ENCODE measurements around the gene PLEKHH3. TPM values are rescaled to one million over a fixed set of nuclear protein-coding genes. Genes with fewer than 3 reads are reported as not detected.

PLEKHH3 gene
- total RNA-seq, 2 donors from 2014 or later: 13.7 to 24.3 TPM

- H3K27me3 ChIP-seq (ENCODE audit: control insufficient read depth, insufficient read depth, low read length, poor library complexity, severe bottlenecking): no peaks in the 10 kb centered on the region
- Mint-ChIP-seq H3K27me3 (ENCODE audit: insufficient read depth) (peaks cover 3% of the 10 kb centered on the region), H3K4me1 (peaks cover 14% of the 10 kb centered on the region), H3K36me3 (ENCODE audit: low read depth) (no peaks in the 10 kb centered on the region), H3K9me3 (peaks cover 4% of the 10 kb centered on the region), H3K4me3 (peak overlapping the region; percentile 56), H3K27ac (peak overlapping the region; percentile 48)
- 39 to 55% methylated on average over 30 to 41 of the region's 42 CpGs for WGBS, 2 experiments (ENCODE audit: insufficient coverage in 1 of 2, insufficient read length in 1 of 2)
- peaks cover 2% of the 10 kb centered on the region for H3K4me1 ChIP-seq (ENCODE audit: control insufficient read depth, insufficient read depth, low read length)
- TF ChIP-seq CTCF (conservative IDR thresholded peaks at IDR 0.05): no peak
- H3K9me3 ChIP-seq (ENCODE audit: control insufficient read depth, low read length): no peaks in the 10 kb centered on the region
- no peak overlapping the region for H3K27ac ChIP-seq (ENCODE audit: low read depth, low read length)
- peak overlapping the region; percentile 65 for H3K4me3 ChIP-seq (ENCODE audit: low read length)
- peak overlapping the region; percentile 4 for H3K9ac ChIP-seq (ENCODE audit: extremely low read depth, low read length, poor library complexity, severe bottlenecking)
- H3K36me3 ChIP-seq (ENCODE audit: control insufficient read depth, insufficient read depth, low read length): no peaks in the 10 kb centered on the region
- DNase-seq: peak; percentile 90
Measured at GRCh38 chr17:42653179-42654124, 23.3 kb downstream of the PLEKHH3 start.

- WGBS, 2 experiments (ENCODE audit: insufficient coverage in 1 of 2, insufficient read length in 1 of 2): 95 to 100% methylated on average over 2 to 3 of the region's 4 CpGs
- H3K27me3 ChIP-seq (ENCODE audit: control insufficient read depth, insufficient read depth, low read length, poor library complexity, severe bottlenecking): no peaks in the 10 kb centered on the region
- H3K4me3 ChIP-seq (ENCODE audit: low read length): no peak overlapping the region
- H3K27me3 Mint-ChIP-seq (ENCODE audit: insufficient read depth): peaks cover 4% of the 10 kb centered on the region
- no peaks in the 10 kb centered on the region for H3K9me3 ChIP-seq (ENCODE audit: control insufficient read depth, low read length)
- DNase-seq: no peak
- no peaks in the 10 kb centered on the region for H3K36me3 Mint-ChIP-seq (ENCODE audit: low read depth)
- no peak overlapping the region for H3K4me3 Mint-ChIP-seq
- no peak overlapping the region for H3K9ac ChIP-seq (ENCODE audit: extremely low read depth, low read length, poor library complexity, severe bottlenecking)
- H3K9me3 Mint-ChIP-seq: no peaks in the 10 kb centered on the region
- H3K4me1 ChIP-seq (ENCODE audit: control insufficient read depth, insufficient read depth, low read length): peaks cover 2% of the 10 kb centered on the region
- no peak overlapping the region for H3K27ac Mint-ChIP-seq
- no peaks in the 10 kb centered on the region for H3K36me3 ChIP-seq (ENCODE audit: control insufficient read depth, insufficient read depth, low read length)
- no peak for TF ChIP-seq CTCF (conservative IDR thresholded peaks at IDR 0.05)
- no peak overlapping the region for H3K27ac ChIP-seq (ENCODE audit: low read depth, low read length)
- H3K4me1 Mint-ChIP-seq: peaks cover 14% of the 10 kb centered on the region
Measured at GRCh38 chr17:42651392-42651791, 25.4 kb downstream of the PLEKHH3 start.

DNA sequence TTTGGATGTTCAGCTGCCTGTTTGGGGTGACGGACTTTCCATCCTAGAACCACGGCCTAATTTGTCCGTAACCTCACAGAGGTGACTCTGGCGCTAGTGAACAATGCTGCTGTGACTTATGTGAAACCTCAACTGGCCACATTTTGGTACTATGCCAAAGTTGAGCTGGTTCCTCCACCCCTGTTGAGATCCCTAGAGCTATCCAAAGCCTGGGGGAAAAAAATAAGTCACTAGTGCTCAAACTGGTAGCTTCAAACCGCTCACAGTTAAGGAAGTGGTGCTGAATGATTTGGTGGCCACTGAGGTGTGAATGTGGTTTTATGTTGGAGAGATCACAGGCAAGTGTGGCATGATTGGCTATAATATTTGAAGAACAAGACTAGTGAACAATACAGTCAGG, 29.0 kb downstream of the PLEKHH3 start:
- Histone ChIP-seq H3K27ac (ENCODE audit: low read depth, low read length) (no peak overlapping the region), H3K9ac (ENCODE audit: extremely low read depth, low read length, poor library complexity, severe bottlenecking) (no peak overlapping the region), H3K36me3 (ENCODE audit: control insufficient read depth, insufficient read depth, low read length) (no peaks in the 10 kb centered on the region), H3K9me3 (ENCODE audit: control insufficient read depth, low read length) (no peaks in the 10 kb centered on the region), H3K4me1 (ENCODE audit: control insufficient read depth, insufficient read depth, low read length) (no peaks in the 10 kb centered on the region), H3K4me3 (ENCODE audit: low read length) (no peak overlapping the region), H3K27me3 (ENCODE audit: control insufficient read depth, insufficient read depth, low read length, poor library complexity, severe bottlenecking) (no peaks in the 10 kb centered on the region)
- WGBS, 2 experiments (ENCODE audit: insufficient coverage in 1 of 2, insufficient read length in 1 of 2): 94 to 96% methylated on average over 5 of the region's 5 CpGs
- DNase-seq: no peak
- Mint-ChIP-seq H3K27ac (no peak overlapping the region), H3K4me1 (peaks cover 2% of the 10 kb centered on the region), H3K9me3 (no peaks in the 10 kb centered on the region), H3K36me3 (ENCODE audit: low read depth) (no peaks in the 10 kb centered on the region), H3K27me3 (ENCODE audit: insufficient read depth) (peaks cover 4% of the 10 kb centered on the region), H3K4me3 (no peak overlapping the region)
- no peak for TF ChIP-seq CTCF (conservative IDR thresholded peaks at IDR 0.05)

Data from endodermal cell (in vitro differentiated cells).